Body of pancreas (tissue), 4 donors: Measurements from ENCODE around the gene NMRK2.

ENCODE experiments used
- POLR2A ChIP-seq, 3 donors: fragments of 450-650 bp; IDR thresholded peaks; one replicate each; pipeline ENCODE4 v1.6.1; 2016; ENCODE audit warnings: antibody characterized with exemption in 3 of 3, mild to moderate bottlenecking in 2 of 3
- TF ChIP-seq, protein P1 (sequence below), 7 experiments: fragments of 450-650 bp in 4 of 7; fragments of 200-600 bp in 3 of 7; sonication (generic) in 3 of 7; IDR thresholded peaks; one replicate each; pipeline ENCODE4 v1.5.1; 2016 to 2019; ENCODE audit warnings: antibody characterized with exemption in 7 of 7

DNA sequence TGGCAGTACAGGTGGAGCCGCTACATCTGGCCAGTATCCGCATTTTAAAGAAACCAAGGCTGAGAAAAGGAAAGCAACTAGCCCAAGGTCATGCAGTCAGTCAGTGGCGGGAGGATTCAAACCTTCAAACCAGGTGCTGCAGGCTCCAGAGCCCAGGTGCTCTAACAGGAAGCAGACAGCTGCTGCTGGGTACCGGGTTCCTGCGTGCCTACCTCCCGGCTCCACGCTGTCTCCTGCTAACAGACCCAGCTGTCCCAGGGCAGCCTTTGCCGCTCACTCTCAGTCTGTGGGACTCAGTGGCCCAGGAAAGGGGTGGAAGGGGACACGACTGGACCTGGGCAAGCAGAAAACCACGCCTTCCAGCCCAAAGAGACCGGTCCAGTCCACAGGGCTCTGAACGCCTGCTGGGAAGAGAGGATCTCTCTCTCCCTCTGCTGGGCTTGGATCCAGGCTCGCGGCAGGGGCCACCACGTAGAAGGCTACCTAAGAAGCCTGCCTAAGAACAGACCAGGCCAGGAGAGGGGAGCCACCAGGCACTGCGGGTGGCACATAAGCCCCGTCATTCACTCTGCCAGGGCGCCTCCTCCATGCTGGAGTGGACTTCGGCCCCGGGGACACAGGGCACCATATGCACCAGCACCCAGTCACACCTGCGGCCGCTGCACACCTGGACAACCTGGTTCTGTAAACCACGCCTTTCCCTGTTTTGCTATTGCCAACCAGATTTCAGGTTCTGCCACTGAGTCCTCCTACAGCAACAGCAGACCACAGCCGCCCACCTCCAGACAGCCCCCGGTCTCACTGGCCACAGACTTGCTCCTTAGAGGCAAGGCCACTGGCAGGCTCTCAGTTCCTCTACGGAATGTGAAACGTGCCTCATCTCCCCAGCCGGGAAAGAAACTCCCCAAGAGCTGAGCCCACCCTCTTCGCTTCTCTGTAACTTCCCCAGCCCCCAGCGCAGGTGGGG lies 33.5 kb downstream of the NMRK2 start:
- TF ChIP-seq, protein P1, sequence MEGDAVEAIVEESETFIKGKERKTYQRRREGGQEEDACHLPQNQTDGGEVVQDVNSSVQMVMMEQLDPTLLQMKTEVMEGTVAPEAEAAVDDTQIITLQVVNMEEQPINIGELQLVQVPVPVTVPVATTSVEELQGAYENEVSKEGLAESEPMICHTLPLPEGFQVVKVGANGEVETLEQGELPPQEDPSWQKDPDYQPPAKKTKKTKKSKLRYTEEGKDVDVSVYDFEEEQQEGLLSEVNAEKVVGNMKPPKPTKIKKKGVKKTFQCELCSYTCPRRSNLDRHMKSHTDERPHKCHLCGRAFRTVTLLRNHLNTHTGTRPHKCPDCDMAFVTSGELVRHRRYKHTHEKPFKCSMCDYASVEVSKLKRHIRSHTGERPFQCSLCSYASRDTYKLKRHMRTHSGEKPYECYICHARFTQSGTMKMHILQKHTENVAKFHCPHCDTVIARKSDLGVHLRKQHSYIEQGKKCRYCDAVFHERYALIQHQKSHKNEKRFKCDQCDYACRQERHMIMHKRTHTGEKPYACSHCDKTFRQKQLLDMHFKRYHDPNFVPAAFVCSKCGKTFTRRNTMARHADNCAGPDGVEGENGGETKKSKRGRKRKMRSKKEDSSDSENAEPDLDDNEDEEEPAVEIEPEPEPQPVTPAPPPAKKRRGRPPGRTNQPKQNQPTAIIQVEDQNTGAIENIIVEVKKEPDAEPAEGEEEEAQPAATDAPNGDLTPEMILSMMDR (IDR thresholded peaks at IDR 0.05), result no peak
- TF ChIP-seq POLR2A (IDR thresholded peaks at IDR 0.05), result peak in 1 of 3 donors; percentile 19
